GM19452 (cell line): ENCODE measurements around the gene MRPL55.
A peak's percentile ranks its signal among the peaks of the same experiment; 100 is the strongest.

Experiments used
- ATAC-seq: cut with Tn5 transposase; IDR thresholded peaks from one replicate; pipeline ENCODE4 v1.9.1; 2021; ENCODE audit not compliant: unreplicated experiment

Gene MRPL55

GRCh38 chr1:228102791-228103620 lies 6.1 kb downstream of the MRPL55 start, which contains the start of gene C1orf35:
Gene C1orf35 (minus strand): TSS chr1:228103325. CDS start chr1:228103227, 98 bp downstream.
- ATAC-seq = peak; percentile 64

- peak; percentile 26 for ATAC-seq
Measured at GRCh38 chr1:228101994-228102790, 6.9 kb downstream of the MRPL55 start.

GRCh38 chr1:228101614-228101993 lies 7.5 kb downstream of the MRPL55 start:
- ATAC-seq = no peak

DNA sequence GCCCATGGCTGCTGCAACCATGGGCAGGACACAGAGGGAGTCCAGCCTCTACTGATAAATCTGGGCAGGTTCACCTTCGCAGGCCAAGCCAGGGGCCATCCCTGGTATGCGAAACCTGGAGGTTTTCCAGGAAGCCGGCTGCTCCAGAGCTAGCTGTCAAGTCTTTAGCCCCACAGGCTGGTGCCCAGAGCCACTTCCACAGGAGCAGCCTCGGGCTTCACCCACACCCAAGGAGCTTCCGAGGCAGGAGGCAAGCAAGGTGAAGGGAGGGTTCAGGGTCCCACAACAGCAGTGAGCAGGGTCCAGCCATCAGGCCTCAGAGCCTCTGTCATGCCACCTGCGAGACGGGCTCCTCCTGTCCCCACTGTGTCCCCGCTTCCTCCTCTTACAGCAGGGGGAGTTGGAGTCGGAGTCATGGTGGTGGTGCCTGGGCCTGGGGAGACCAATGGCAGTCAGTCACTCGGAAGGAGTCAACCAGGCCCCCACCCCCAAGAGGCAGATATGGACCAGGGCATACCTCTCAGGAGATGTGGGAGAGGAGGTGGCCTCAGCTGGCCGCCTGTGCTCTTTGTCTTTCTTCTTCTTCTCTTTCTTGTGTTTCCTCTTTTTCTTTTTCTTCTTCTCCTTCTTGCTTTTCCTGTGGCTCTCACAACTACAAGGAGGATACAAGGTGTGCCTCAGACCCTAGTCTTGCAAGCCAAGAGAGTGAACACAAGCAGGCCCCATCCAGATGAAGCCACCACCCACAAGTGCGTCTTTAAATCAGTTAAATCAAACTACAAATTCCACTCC lies 8.1 kb downstream of the MRPL55 start:
- no peak for ATAC-seq

DNA sequence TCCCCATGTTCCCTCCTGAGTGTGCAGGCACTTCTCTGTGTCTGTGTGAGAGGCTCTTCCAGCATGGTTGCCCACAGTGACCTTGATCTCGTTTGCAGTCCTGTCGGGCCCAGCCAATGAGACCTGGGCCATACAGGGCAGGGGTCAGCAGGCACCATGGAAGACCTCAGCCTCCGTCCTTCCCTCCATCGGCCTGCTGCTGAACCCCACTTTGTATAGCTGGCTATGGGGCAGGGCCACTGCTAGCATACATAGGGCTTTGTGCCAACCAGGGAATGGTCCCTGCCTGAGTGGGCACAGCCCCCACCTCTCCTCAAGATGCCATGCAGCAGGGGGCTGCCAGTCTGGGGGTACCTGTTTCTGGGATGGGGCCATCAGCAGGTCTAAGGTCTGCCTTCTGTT lies 9.8 kb downstream of the MRPL55 start:
- ATAC-seq = no peak

DNA sequence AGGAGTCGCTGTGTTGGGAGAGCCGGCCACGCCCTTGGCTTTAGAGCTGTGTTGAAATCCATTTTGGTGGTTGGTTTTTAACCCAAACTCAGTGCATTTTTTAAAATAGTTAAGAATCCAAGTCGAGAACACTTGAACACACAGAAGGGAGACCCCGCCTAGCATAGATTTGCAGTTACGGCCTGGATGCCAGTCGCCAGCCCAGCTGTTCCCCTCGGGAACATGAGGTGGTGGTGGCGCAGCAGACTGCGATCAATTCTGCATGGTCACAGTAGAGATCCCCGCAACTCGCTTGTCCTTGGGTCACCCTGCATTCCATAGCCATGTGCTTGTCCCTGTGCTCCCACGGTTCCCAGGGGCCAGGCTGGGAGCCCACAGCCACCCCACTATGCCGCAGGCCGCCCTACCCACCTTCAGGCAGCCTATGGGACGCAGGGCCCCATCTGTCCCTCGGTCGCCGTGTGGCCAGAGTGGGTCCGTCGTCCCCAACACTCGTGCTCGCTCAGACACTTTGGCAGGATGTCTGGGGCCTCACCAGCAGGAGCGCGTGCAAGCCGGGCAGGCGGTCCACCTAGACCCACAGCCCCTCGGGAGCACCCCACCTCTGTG lies 10.7 kb downstream of the MRPL55 start:
- ATAC-seq = no peak

DNA sequence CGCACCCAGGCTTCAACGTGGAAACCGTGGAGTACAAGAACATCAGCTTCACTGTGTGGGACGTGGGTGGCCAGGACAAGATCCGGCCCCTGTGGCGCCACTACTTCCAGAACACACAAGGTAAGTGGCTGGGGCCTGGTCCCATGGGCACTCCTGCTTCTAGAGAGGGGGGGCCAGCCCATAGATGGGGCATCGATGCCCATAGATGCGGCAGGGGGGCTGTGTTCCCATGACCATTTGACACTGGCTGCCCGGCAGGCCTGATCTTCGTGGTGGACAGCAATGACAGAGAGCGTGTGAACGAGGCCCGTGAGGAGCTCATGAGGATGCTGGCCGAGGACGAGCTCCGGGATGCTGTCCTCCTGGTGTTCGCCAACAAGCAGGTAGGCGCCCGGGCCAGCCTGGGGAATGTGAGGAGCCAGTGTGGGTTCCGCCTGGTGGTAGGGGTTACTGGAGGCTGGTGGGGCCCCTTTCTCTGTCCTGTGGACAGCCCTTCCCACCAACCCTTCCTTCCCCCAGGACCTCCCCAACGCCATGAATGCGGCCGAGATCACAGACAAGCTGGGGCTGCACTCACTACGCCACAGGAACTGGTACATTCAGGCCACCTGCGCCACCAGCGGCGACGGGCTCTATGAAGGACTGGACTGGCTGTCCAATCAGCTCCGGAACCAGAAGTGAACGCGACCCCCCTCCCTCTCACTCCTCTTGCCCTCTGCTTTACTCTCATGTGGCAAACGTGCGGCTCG lies 11.6 kb downstream of the MRPL55 start:
- ATAC-seq = no peak

- ATAC-seq = no peak
Measured at GRCh38 chr1:228096416-228097332, 12.4 kb downstream of the MRPL55 start.

DNA sequence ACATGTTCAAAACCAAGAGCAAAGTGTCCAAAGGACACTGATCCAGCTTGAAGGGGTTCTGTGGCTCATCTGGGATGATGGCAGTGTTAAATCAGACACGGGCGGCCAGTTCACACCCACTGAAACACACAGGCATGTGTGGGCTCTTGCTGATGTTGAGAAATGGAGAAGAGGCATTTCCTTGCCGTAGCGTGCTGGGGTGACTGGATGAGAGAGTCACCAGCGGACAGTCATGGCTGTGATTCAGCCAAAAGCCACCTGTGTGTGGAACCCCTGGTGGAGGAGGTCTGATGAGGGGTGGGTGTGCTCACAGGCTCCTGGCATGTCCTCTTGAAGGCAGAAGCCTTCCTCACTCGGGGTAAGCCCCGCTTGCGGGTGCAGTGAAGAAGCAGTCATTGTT lies 13.2 kb downstream of the MRPL55 start:
- no peak for ATAC-seq

- ATAC-seq = no peak
Measured at GRCh38 chr1:228095161-228095560, 13.9 kb downstream of the MRPL55 start.

GRCh38 chr1:228094432-228095016 lies 14.6 kb downstream of the MRPL55 start:
- ATAC-seq = no peak

DNA sequence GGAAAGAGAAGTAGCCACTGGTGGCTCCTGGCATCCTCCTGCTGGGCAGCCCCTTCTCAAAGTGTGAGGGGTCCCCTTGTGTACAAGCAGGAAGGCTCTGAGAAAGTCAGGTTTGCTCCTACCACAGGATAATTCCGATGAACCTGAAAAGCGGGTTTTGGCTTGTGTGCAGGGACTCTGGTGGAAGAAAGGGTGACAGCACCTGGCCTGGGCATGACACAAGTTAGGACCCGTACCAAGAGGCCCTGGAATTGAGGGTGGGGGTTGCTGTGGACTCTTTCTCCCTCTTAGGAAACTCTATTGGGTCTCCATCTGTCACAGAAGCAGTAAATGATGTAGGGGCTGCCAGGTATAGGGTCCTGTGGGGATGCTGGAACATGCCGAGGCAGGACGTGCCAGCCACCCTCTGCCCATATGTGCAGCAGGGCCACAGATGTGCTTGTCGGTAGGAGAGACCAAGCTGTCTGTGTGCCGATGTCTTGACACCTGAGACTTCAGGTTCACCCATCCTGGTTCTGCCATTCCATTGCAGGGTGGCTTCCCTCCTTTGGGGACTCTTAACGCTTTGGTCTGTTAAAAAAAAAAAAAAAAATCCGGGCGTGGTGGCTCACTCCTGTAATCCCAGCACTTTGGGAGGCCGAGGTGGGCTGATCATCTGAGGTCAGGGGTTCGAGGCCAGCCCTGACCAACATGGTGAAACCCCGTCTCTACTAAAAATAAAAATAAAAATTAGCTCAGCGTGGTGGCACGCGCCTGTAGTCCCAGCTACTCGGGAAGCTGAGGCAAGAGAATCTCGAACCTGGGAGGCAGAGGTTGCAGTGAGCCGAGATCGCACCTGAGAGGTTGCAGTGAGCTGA lies 15.8 kb downstream of the MRPL55 start:
- ATAC-seq = no peak

DNA sequence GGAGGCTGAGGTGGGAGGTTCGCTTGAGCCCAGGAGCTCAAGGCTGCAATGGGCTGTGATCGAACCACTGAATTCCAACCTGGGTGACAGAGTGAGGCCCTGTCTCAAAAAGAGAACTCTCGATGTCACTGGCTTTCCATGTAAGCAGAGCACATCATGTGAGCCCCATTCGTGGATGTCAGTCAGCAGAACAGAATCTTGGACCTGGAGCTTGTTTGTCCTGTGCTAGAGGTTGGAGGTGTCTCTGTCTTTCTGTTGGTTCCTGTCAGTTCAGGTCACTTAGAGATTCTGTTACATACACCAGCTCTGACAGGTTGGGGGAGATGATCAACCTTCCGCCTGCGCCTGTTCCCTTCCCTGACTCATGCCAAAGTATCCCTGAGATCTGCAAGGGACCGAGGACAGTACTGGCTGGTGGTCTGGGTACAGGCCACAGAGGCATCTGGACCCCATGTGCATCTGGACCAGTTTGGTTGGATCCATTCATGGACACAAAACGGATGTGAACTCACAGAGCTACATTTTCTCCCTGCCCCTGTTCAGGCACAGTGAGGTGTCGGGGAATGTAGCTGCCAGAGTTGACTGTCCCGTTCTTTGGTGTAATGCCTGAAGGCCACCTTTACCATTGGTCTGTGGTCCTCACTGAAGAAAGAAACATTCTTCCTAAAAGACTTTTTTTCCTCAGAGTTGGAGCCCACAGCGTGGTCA lies 16.6 kb downstream of the MRPL55 start:
- ATAC-seq = no peak

- no peak for ATAC-seq
Measured at GRCh38 chr1:228091084-228091483, 18.0 kb downstream of the MRPL55 start.

- ATAC-seq = no peak
Measured at GRCh38 chr1:228090613-228091081, 18.5 kb downstream of the MRPL55 start.

GRCh38 chr1:228089519-228090380 lies 19.3 kb downstream of the MRPL55 start:
- ATAC-seq = no peak
